Measurements from ENCODE around the gene GABBR2.

Gene GABBR2

GRCh38 chr9:98363644-98364043 lies 345.1 kb downstream of the GABBR2 start:
- DNase-seq = no peak

- DNase-seq = no peak
Measured at GRCh38 chr9:98362624-98363252, 346.0 kb downstream of the GABBR2 start.

- DNase-seq = no peak
Measured at GRCh38 chr9:98361645-98362044, 347.1 kb downstream of the GABBR2 start.

GRCh38 chr9:98360176-98360708 lies 348.5 kb downstream of the GABBR2 start:
- no peak for DNase-seq

- DNase-seq = no peak
Measured at GRCh38 chr9:98359569-98359968, 349.2 kb downstream of the GABBR2 start.

GRCh38 chr9:98357921-98358535 lies 350.7 kb downstream of the GABBR2 start:
- no peak for DNase-seq

- DNase-seq = no peak
Measured at GRCh38 chr9:98356953-98357690, 351.6 kb downstream of the GABBR2 start.

- DNase-seq = no peak
Measured at GRCh38 chr9:98356326-98356725, 352.4 kb downstream of the GABBR2 start.

- DNase-seq = no peak
Measured at GRCh38 chr9:98351370-98351769, 357.4 kb downstream of the GABBR2 start.

- DNase-seq = no peak
Measured at GRCh38 chr9:98347642-98348041, 361.1 kb downstream of the GABBR2 start.

GRCh38 chr9:98345011-98345410 lies 363.7 kb downstream of the GABBR2 start:
- no peak for DNase-seq

- no peak for DNase-seq
Measured at GRCh38 chr9:98344581-98344980, 364.2 kb downstream of the GABBR2 start.

- DNase-seq = no peak
Measured at GRCh38 chr9:98342820-98343210, 365.9 kb downstream of the GABBR2 start.

- DNase-seq = no peak
Measured at GRCh38 chr9:98342098-98342819, 366.5 kb downstream of the GABBR2 start.

GRCh38 chr9:98341157-98342097 lies 367.3 kb downstream of the GABBR2 start:
- DNase-seq = no peak

- no peak for DNase-seq
Measured at GRCh38 chr9:98339987-98340800, 368.5 kb downstream of the GABBR2 start.

- no peak for DNase-seq
Measured at GRCh38 chr9:98335661-98336060, 373.1 kb downstream of the GABBR2 start.

GRCh38 chr9:98334796-98335195 lies 373.9 kb downstream of the GABBR2 start:
- no peak for DNase-seq

GRCh38 chr9:98333703-98334582 lies 374.8 kb downstream of the GABBR2 start:
- no peak for DNase-seq

GRCh38 chr9:98332405-98332831 lies 376.3 kb downstream of the GABBR2 start:
- no peak for DNase-seq
